Measurements from ENCODE around the gene EXOC3L4.

Gene EXOC3L4

DNA sequence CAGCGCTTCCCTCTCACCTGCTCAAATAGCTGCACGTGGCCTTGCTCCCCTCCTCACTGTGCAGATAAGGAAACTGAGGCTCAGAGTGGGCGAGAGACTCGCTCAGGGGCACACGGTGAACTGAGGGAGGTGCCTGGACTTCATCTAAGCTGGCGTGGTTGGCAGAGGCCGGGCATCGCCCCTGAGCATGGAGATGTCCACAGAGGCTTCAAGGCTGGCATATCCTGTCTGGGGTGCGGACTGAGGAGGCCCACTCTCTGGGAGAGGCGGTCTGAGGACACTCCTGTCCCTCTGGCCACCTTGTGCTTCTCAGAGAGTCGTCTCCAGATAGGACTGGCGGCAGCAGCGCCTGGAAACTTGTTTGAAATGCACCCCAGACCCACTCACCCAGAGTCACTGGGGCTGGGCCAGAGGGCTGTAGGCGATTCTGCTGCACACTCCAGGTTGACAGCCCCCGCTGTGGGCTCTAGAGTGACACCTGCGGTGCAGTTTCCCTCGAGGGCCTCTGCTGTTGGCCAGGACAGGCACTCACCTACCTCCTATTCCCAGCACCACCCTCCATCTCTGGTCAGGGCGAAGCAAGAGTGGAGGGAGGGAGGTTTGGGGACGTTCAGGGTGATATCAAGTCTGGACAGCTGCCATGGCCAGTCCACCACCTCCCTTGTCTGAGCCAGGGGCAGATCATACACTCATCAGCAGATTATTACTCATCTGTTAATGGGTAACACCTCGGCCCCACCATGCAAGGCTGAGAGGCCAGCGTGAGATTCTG, 21.7 kb upstream of the EXOC3L4 start:
- no peak overlapping the region for H3K9ac ChIP-seq
- H3K4me3 ChIP-seq (ENCODE audit: low read depth, low read length) = no peak overlapping the region
- H3K4me2 ChIP-seq (ENCODE audit: low read length) = no peak overlapping the region
- H3K4me1 ChIP-seq = no peaks in the 10 kb centered on the region
- TF ChIP-seq, protein P1, sequence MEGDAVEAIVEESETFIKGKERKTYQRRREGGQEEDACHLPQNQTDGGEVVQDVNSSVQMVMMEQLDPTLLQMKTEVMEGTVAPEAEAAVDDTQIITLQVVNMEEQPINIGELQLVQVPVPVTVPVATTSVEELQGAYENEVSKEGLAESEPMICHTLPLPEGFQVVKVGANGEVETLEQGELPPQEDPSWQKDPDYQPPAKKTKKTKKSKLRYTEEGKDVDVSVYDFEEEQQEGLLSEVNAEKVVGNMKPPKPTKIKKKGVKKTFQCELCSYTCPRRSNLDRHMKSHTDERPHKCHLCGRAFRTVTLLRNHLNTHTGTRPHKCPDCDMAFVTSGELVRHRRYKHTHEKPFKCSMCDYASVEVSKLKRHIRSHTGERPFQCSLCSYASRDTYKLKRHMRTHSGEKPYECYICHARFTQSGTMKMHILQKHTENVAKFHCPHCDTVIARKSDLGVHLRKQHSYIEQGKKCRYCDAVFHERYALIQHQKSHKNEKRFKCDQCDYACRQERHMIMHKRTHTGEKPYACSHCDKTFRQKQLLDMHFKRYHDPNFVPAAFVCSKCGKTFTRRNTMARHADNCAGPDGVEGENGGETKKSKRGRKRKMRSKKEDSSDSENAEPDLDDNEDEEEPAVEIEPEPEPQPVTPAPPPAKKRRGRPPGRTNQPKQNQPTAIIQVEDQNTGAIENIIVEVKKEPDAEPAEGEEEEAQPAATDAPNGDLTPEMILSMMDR (IDR thresholded peaks at IDR 0.05) = no peak
- H3K36me3 ChIP-seq (ENCODE audit: control insufficient read depth, insufficient read depth, low read length) = no peaks in the 10 kb centered on the region
- H3K9me3 ChIP-seq (ENCODE audit: control insufficient read depth, low read length) = no peaks in the 10 kb centered on the region
- H3K27ac ChIP-seq = no peak overlapping the region
- no peaks in the 10 kb centered on the region for H3K27me3 ChIP-seq (ENCODE audit: control insufficient read depth, insufficient read depth, low read length)
- no peaks in the 10 kb centered on the region for H3K79me2 ChIP-seq
- H2AFZ ChIP-seq = no peak overlapping the region

DNA sequence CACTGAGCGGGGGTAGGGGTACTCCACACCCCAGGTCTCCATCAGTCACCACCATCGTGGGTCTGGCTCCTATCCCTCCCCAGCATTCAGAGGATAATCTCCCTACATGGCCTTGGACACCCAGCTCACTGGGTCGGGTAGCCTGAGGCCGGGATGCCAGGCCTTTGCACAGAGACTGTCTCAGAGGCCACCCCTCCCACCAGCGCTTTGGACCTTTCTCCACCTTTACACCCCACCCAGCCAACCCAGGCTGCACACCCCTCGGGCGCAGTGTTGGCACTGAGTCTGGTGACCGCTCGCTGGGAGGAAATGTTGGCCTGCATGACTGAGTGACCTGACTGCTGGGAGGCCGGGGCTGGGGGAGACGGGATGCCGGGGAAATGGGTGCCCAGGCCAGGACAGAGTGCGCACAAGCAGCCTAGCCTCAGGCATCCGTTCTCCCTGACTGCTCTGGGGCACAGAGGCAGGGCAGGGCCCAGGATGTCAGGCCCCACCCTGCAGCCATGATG, 21.1 kb upstream of the EXOC3L4 start:
- no peaks in the 10 kb centered on the region for H3K36me3 ChIP-seq (ENCODE audit: control insufficient read depth, insufficient read depth, low read length)
- H3K4me3 ChIP-seq (ENCODE audit: low read depth, low read length) = no peak overlapping the region
- H3K27me3 ChIP-seq (ENCODE audit: control insufficient read depth, insufficient read depth, low read length) = no peaks in the 10 kb centered on the region
- H3K27ac ChIP-seq = no peak overlapping the region
- H2AFZ ChIP-seq = no peak overlapping the region
- H3K79me2 ChIP-seq = no peaks in the 10 kb centered on the region
- no peaks in the 10 kb centered on the region for H3K9me3 ChIP-seq (ENCODE audit: control insufficient read depth, low read length)
- no peak overlapping the region for H3K9ac ChIP-seq
- TF ChIP-seq, protein P1 (IDR thresholded peaks at IDR 0.05) = no peak
- H3K4me1 ChIP-seq = no peaks in the 10 kb centered on the region
- no peak overlapping the region for H3K4me2 ChIP-seq (ENCODE audit: low read length)

DNA sequence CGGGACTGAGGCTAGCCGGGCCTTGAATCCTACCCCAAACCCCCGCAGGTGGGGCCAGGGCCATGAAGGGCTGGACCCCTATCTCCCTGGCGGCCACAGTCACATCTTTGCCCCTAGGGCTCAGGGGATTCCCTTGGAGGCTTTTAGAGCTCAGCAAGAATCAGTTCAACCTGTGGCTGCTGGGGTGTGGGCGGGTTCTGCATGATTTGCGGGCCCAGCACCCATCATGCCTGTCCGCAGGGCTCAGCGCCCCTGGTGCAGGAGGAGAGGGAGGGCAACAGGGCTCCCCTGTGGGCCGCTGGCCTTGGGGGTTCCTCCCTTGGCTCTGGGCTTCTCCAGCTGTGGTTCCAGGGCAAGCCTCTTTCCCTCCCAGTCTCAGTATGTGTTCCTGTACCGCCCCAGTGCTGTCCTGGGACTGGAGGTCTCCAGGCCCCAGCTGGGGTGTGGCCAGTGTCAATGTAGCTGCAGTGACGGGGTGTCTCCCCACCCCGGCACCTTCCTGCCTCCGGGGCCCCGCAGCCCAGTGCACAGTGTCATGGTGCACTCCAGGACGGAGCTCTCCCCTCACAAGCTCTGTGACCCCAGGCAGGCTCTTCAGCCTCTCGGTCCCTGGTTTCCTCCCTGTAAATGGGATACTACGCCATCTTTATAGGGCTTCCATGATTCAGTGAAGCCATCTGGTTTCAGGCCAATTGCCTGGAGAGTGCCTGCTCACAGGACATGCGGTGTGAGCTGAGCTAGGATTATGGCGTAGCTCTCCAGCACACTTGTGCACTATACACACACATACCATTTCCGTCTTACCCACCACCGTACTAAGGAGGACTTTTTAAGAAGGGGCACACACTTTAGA, 20.4 kb upstream of the EXOC3L4 start:
- no peaks in the 10 kb centered on the region for H3K79me2 ChIP-seq
- H3K4me1 ChIP-seq = no peaks in the 10 kb centered on the region
- no peaks in the 10 kb centered on the region for H3K27me3 ChIP-seq (ENCODE audit: control insufficient read depth, insufficient read depth, low read length)
- no peak overlapping the region for H3K27ac ChIP-seq
- H3K4me3 ChIP-seq (ENCODE audit: low read depth, low read length) = no peak overlapping the region
- no peaks in the 10 kb centered on the region for H3K36me3 ChIP-seq (ENCODE audit: control insufficient read depth, insufficient read depth, low read length)
- no peak overlapping the region for H3K4me2 ChIP-seq (ENCODE audit: low read length)
- no peak overlapping the region for H2AFZ ChIP-seq
- TF ChIP-seq, protein P1 (IDR thresholded peaks at IDR 0.05) = no peak
- no peak overlapping the region for H3K9ac ChIP-seq
- no peaks in the 10 kb centered on the region for H3K9me3 ChIP-seq (ENCODE audit: control insufficient read depth, low read length)

DNA sequence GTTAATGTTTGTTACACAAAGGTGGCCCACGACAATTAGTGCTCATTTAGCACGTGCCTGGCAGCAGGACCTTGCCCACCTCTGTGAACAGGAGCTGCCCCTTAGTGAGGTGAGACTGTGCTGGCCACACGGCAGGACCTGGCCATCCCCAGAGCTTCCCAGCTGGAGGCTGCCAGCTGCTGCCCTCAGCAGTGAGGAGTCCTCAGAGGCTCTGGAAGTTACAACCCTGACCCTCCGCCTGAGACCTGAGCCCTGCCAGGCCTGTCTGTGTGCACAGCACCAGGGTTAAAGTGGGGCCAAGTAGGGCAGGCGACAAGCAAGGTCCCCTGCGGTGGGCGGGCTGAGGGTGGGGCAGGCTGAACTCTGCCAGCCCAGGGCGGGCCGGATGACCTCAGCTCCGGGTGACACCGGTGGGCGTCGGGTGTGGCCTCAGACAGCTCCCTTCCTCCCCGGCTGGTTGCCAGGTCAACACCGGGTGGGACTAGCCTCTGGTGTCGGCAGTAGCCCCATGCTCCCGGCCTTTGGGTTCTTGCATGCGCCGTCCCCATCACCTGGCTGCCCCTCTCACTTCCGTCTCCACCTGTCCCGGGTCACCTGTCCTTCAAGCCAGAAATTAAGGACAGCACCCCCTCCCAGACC, 19.7 kb upstream of the EXOC3L4 start:
- Histone ChIP-seq H3K79me2 (no peaks in the 10 kb centered on the region), H3K9ac (no peak overlapping the region), H3K27ac (no peak overlapping the region), H2AFZ (peak overlapping the region; percentile 62), H3K27me3 (ENCODE audit: control insufficient read depth, insufficient read depth, low read length) (no peaks in the 10 kb centered on the region), H3K4me3 (ENCODE audit: low read depth, low read length) (no peak overlapping the region), H3K4me2 (ENCODE audit: low read length) (peak overlapping the region; percentile 55), H3K36me3 (ENCODE audit: control insufficient read depth, insufficient read depth, low read length) (no peaks in the 10 kb centered on the region), H3K9me3 (ENCODE audit: control insufficient read depth, low read length) (no peaks in the 10 kb centered on the region), H3K4me1 (no peaks in the 10 kb centered on the region)
- TF ChIP-seq, protein P1 (IDR thresholded peaks at IDR 0.05) = no peak
